ENCODE measurements around the gene PRKCD.

PRKCD gene

GRCh38 chr3:53151870-53152660 lies 8.9 kb upstream of the PRKCD start:
- no peak for TF ChIP-seq CTCF (IDR thresholded peaks at IDR 0.05; ENCODE audit: extremely low read depth, missing control alignments)
- DNase-seq (ENCODE audit: low spot score), result no peak

- no peak for DNase-seq (ENCODE audit: low spot score)
- TF ChIP-seq CTCF (IDR thresholded peaks at IDR 0.05; ENCODE audit: extremely low read depth, missing control alignments), result no peak
These were observed 7.7 kb upstream of the PRKCD start for GRCh38 chr3:53153264-53153823.

GRCh38 chr3:53153980-53154379 lies 7.0 kb upstream of the PRKCD start:
- DNase-seq (ENCODE audit: low spot score), result no peak
- TF ChIP-seq CTCF (IDR thresholded peaks at IDR 0.05; ENCODE audit: extremely low read depth, missing control alignments), result no peak

- DNase-seq (ENCODE audit: low spot score), result no peak
- TF ChIP-seq CTCF (IDR thresholded peaks at IDR 0.05; ENCODE audit: extremely low read depth, missing control alignments), result no peak
These were observed 6.1 kb upstream of the PRKCD start for GRCh38 chr3:53154881-53155285.

GRCh38 chr3:53155760-53156159 lies 5.2 kb upstream of the PRKCD start:
- no peak for DNase-seq (ENCODE audit: low spot score)
- TF ChIP-seq CTCF (IDR thresholded peaks at IDR 0.05; ENCODE audit: extremely low read depth, missing control alignments), result no peak

- no peak for DNase-seq (ENCODE audit: low spot score)
- TF ChIP-seq CTCF (IDR thresholded peaks at IDR 0.05; ENCODE audit: extremely low read depth, missing control alignments), result no peak
These were observed 4.6 kb upstream of the PRKCD start for GRCh38 chr3:53156368-53156834.

GRCh38 chr3:53157974-53158580 lies 2.9 kb upstream of the PRKCD start:
- TF ChIP-seq CTCF (IDR thresholded peaks at IDR 0.05; ENCODE audit: extremely low read depth, missing control alignments), result no peak
- no peak for DNase-seq (ENCODE audit: low spot score)

Data from GM20000 (cell line).